GM18498 (cell line): ENCODE results near the gene ATP6V1B1.

Source experiments
- ATAC-seq: cut with Tn5 transposase; IDR thresholded peaks from one replicate; pipeline ENCODE4 v1.9.1; 2021; ENCODE audit warnings: mild to moderate bottlenecking, moderate library complexity; ENCODE audit not compliant: unreplicated experiment

Gene ATP6V1B1

DNA sequence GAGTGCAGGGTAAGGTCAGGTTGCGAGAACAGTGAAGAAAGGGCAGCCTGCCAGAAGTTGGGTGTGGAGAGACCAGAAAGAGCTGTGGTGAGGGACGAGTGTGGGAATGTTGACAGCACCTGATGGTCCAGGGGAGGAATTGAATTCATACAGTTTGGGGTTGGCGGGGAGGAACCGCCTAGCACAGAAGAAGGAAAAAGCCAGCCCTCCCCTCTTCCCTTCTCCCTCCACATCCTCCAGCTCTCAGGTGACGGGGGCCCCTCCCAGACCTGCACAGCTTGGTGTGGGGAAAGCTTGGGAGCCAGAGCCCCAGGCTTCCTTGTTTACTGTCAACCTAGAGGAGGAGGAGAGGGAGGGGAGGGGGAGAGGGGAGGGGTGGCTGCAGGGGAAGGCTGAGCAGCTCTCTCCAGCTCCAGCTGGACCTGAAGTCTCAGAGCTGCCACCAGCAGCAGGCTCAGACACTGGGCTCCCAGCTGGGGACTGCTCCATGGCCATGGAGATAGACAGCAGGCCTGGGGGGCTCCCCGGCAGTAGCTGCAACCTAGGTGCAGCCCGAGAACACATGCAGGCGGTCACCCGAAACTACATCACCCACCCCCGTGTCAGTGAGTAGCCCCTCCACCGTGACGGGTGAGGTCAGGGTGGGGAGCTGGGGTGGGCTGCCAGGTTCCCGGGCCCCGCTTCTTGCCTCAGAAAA, at the start of gene ATP6V1B1:
ATP6V1B1 (plus strand) TSS at position 433 of the 697 bp plus-strand sequence; CDS start at position 488, 55 bp downstream.
- ATAC-seq: no peak

DNA sequence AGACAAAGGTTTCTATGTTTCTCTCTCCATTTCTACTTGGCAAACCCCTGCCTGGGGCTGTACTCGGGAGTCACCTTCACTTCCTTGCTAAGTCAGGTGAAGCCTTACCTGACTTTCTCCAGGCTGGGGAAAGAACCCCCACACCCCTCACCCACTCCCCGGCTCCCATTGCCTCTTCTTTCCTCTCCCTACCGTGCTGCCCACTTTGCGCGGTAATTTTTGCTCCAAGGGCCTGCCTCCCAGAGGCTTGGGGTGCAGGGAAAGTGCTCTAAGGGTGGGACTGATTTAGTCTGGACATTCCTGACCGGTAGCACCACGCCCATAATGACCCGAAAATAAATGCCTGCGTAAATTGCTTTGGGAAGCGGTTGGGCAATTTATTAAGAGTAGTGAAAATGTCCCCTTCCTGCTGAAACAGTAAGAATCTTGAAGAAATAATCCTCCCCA, 49.1 kb upstream of the ATP6V1B1 start:
- no peak for ATAC-seq

DNA sequence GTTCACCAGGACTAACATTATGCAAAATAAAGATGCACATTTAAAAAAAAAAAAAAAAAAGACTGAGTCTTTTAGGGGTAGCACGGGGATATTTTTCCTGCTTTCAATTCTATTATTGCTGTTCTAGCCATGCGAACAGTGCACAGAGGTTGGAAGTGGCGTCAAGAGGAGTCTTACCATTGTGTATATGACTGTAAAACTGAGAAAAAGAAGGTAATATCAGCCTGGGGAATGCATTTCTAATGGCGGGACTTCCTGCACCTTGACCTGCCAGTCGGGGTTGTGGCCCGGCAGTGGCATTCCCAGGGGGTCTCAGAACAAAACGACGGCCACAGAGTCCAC, 48.5 kb upstream of the ATP6V1B1 start:
- ATAC-seq: no peak

DNA sequence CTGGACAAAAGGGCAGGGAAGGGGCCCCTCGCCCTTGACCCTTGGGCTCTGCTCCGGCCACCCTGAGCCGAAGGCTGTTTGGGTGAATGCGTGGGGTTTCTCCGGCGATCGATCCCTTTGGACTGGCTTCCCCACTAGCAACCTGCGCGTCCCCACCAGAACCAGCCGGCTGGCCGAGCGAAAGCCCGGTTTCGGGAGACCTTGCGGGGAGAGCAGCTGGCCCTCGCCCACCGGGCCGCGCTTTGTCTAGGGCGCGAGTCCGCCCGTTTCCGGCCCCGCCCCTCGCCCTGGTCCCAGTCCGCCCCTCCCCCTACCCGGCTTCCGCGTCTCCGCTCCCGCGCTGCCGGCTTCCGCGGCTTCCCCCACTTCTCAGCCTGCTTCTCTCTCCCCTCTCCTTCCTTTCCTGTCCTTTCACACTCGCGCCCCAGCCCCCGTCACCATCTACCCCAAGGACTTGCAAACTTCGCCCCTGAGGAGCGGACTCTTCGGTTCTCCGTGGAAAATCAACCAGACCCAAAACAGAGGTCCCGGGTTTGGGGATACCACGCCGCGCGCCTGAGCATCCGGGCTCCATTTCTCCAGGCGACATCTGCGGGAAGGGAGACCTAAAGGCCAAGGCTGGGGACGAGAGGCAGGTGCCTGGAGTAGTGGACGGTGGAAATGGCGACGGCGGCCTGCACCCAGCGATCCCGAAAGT, 48.0 kb upstream of the ATP6V1B1 start:
- ATAC-seq: no peak

DNA sequence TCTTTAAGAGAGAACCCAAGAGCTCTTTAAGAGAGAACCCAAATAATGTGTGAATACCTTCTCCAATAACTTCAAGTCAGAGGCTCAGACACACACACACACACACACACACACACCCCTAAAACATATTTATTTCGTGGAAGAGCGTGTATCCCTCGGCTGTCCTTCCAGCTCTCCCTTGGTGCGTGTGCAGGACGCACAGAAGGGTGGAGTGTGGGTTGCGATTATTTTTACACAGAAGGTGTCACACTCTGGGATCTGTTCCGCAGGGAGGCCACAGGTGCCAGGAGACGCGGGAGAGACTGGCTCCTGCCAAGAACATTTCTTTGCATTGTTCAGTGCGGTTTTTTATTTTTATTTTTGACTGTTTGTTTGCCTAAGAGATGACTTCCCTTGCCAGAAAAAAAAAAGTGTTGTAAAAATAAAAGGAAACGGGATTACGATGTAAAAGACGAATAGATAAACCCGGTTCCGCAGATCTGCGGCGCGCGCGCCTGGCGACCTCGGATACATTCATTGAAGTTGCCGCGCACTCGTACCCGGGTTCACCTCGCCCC, 47.3 kb upstream of the ATP6V1B1 start:
- ATAC-seq: no peak

DNA sequence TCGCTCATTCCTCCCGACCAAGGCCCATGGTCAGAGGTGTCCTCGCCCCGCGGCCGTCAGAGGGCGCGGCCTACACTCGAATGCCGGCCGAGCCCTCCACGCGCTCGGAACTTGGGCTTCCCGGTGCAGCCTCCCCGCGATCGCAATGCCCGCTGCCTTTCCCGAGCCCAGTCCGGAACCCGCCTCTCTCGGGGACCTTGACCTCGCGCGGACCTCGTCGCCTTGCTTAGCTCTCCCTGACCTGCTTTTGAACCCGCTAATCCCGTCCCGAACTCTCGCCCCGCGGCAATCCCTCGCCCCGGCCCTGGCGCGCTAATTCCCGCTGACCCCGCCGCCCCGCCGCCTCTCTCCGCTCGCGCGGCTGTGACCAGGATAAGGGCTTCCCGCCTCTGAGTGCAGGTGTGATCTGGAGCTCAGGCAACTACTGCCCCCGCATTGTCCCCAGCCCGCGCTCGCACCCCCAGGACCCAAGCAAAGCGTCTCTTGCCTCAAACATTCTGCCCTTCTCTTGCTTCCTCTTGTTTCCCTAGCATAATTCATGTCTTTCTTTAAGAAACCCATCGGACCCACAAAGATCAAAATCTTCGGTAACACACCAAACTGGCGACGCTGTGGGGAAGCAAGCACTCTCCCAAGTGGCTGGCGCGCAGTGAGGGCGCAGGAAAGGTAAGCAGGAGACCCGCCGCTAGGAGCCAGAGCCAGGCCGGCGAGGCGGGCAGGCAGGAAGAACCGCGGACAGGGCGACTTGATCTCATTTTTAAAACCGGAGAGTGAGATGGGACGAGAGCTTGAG, 46.6 kb upstream of the ATP6V1B1 start:
- no peak for ATAC-seq

DNA sequence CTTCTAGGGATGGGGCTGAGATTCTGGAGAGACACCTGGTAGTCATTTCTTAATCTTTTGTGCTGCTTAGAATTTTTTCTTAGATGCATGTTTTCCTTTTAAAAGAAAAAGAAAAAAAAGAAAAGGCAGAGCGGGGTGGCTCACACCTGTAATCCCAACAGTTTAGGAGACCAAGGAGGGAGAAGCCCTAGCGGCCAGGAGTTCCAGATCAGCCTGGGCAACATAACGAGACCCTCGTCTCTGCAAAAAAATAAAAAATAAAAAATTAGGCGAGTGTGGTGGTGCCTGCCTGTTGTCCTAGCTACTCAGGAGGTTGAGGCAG, 46.0 kb upstream of the ATP6V1B1 start:
- ATAC-seq: no peak

DNA sequence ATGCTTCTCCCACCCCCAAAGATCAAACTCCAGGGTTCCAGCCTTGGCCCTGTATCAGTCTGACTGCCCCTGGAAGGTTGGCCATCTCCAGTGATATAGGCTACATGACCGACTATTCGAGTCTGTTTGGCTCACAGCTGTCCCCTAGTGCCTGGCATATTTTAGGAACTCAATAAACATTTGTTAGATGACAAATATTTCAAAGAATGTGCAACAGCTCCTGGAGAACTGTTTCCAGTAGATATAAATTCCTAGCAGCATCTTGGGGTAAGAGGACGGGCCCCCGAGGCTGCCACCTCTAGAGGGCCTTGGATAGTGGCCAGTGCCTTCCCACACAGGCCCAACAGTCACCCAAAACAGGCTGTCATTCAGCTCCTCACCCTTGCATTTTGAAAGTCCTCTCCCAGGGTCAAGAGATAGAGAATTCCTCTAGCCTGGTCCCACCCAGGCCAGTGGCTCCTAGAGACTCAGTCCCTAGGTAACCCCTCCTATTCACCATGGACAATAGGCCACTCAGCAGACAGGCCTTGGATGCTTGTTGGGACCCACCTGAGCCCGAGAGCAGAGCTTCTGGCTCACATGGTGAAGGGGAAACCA, 45.1 kb upstream of the ATP6V1B1 start:
- ATAC-seq: no peak

DNA sequence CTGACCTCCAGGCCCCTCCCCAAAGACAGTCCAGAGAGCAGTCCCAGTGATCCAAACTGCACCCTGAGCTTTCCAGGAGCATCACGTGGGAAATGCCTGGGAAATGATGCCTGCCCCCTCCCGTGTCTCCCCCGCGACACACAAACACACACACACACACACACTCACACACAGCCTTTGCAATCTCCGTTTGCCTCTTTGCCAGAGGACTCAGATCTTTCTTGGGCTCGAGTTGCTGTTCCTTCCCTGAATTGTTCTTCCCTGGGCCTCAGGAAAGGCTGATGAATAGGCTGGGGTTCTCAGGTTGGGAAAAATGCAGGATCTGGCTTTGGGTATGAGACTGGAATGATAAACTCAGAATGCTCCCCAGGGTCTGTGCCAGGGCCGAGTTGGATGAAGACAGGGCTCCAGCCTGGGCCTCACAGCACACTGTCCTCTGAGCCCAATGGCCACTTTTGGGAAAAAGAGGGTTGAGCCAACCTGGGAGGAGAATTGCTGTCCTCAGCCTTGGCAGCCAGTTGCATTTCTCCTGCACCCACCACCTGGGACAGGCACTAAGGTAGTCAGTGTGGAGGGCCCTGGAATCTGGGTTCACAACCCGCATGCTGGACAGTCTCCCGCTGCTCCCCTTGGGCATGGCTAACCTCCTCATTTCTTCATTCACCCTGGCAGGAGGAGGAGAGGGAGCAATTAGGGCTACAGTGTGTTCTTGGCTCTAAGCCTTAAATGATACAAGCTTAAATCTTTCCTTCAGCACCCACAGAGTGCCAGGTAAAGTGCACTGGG, 43.9 kb upstream of the ATP6V1B1 start:
- ATAC-seq: no peak

DNA sequence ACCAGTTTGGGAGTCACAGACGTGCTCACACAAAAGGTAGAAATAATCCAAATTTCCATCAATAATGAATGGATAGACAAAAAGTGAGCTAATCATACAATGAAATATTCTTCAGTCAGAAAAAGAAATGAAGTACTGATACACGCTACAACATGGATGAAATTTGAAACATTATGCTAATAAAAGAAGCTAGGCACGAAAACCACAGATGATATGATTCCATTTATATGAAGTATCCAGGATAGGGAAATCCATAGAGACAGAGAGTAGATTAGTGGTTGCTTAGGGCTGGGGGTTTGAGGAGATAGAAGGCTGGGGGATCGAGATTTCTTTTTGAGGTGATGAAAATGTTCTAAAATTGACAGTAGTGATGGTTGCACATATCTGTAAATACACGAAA, 43.0 kb upstream of the ATP6V1B1 start:
- no peak for ATAC-seq

DNA sequence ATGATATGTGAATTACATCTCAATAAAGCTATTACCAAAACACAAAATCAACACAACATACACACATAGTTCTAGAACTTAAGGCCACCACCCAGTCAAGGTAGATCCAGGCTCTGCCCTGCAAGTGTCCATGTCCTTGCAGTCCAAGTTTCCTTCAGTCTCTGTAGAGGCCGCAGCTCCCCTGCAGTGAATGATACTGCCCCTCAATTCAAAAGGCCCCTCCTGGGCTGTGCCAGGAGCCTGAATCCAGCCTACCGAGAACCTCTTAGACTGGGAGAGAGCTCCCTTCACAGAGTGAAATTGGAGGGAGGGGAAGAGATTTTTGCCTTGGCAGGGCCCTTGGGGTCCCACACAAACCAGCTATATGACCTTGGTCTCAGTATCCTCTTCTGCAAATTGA, 42.5 kb upstream of the ATP6V1B1 start:
- ATAC-seq: no peak

DNA sequence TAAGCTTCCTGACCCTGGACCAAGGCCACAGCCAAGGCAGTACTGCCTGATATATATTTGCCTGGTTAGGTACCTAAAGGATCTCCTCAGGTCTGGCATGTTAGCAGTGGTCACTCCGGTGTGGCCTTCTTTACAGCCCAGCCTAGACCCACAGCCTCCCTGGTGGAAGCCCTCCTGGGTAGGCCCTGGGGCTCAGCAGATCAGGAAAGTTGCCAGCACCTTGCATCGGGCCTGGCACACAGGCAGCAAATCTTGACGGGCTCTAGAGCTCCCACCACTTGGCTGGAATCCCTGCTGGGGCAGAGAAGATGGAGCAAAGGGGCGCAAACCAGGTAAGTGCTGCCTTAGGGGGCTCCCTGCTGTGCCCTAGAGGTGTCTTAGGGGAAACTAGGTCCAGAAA, 40.9 kb upstream of the ATP6V1B1 start:
- no peak for ATAC-seq

DNA sequence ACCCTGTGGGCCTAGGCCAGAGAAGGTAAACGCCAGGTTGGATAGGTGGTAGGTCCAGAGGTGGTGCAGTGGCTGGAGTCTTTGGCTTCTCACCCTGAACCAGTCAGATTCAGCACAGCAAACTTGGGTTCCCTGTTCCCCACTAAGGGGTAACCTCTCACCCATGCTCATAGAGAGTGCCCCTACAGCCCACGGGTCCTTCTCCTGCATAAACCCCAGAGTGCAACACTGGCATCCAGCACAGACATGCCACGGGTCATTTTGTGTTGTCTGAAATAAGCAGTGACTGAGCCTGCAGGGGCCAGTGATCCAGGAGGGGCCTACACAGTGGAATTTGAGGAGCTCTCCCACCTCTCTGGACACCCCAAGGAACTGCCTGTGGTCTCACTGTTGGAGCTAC, 40.5 kb upstream of the ATP6V1B1 start:
- no peak for ATAC-seq

DNA sequence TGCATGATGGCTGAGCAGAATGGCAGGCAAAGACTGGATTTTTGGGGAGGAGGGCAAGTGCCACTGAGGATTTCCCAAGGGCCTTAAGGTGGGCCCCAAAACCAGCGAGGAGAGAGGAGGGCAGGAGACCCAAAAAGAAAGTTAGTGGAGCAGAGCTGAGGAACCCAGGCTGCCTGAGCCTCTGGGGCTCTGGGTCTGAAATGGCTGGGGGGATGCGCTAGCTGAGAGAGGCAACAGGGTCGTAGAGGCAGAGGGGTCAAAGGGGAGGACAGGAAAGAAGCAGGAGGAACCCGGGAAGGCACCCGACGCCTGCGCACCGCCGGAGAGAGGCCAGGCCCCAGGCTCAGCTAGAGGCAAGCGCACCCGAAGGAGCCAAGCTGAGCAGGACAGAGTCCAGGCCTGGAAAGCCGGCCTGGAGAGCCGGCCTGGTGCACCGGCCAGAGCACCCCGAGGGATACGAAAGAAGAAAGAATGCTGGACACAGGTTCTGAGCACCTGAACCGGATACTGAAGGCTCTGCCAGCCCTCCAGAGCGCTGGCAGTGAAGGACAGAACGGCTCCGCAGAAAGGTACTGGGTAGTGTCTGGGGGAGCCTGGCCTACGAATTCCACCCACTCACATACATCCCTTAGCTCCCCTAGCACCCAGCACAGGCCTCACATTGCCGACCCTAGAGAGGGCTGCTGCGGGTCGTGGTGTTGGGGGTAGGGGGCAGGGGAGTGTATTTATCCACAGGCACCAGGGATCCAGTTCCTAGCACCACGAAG, 39.5 kb upstream of the ATP6V1B1 start:
- ATAC-seq: no peak

DNA sequence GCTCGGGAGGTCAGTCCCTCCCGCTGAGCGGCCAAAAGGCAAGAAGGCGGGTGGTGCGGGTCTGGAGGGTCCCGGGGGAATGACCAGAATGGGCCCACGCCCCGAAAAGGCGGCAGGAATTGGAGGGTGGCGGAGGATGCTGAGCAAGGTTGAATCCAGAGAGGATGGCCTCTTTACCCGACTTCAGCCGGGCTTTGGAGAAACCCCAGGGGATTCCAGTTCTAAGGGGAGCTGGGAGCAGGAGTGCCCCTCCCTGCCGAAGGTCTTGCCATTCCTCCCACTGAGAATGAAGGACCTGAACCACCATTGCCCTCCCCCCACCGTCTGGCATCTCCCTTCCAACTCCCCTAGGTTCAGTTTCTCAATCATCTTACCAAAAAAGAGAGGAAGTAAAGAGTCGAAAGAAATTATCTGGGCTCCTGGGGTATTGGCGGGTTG, 38.9 kb upstream of the ATP6V1B1 start:
- ATAC-seq: no peak

DNA sequence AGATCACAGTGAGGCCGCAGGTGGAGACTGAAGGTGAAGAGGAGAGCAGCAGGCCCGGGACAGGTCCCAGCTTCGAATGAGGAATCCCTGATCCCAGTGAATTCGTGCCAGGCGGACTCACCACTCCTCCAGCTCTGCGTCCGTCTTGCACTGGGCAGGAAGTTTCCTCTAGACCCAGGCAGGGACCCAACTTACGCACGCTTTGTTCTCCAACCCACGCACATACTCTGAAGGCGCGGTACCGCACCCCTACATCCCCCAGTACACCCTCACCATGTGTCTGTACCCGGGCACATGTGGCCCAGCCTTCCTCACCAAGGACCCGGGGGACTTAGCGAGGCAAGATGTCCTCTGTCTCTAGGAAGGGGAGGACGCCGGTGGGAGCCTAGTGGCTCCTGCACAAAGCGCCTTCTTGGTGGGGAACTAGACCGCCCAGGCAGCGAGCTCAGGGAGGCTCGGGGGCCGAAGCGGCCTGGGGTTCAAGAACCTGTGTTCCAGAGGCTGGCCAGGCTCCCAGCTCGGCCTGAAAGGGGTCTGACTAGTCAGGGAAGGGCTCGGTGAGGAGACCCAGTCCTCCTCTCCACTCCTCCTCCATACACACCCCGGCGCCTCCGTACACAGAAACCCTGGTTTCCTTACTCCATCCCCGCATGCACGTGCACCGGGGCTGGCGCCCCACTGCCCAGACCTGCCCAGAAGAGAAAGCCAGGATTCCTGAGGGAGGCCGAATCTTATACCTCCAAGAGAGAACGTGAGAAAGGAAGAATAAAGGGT, 38.3 kb upstream of the ATP6V1B1 start:
- ATAC-seq: no peak

DNA sequence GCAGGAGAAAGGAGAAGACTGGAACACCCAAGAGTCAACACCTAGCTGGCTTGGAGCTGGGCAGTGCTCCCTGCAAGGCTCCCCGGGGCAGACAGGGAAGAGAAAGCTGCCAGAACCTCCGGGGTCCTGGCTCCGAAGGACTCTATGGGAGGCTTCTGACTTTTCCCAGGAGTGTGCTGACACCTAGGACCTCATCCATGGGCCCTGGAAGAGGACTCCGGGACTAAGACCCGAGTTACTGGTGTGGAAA, 37.8 kb upstream of the ATP6V1B1 start:
- no peak for ATAC-seq

DNA sequence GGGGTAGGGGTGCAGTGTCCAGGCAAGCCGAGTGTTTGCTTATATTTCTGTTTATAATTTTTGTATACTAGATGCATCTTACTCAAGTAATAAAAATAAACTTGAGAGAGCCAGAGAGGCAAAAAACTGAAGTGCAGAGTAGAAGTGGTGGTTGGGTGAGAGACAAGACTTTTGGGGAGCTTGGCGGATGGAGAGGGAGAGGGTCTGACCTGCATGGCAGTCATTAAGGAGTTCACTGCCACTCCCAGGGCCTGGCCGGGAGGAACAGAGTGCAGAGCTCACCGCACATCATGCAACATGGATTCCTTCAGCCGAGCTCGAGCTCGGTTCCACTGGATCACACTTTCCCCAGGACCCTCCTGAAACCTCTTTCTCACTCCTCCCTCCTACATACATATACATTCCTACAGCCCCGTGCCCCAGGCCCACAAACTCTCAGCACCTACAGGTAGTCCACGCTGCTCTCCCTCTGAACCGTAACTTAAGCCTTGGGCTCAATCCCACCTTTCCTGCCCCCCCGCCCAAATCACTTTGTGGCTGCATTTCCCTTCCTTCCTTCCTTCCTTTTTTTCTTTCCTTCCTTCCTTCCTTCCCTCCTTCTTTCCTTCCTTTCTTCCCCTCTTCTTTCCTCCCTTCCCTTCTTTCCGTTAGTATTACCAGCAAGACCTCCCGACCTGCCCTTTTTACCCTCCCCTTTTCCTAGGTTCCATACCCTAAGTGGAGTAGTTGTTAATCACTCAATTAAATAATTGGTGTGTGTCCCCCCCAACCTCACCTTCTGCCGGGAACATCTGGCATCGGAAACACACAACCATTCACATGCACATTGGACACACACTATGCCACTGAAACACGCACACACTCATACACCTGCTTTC, 37.1 kb upstream of the ATP6V1B1 start:
- ATAC-seq: no peak
